Epithelial cell of proximal tubule (primary cell): ENCODE data around the gene HLA-B. TPM values are rescaled to one million over a fixed set of nuclear protein-coding genes. Genes with fewer than 3 reads are reported as not detected.

Source experiments
- DNase-seq: peaks from one replicate; pipeline ENCODE4 v3.0.0-alpha.2; 2011; ENCODE audit warnings: low read depth
- H3K4me3 ChIP-seq: 2 replicates; pipeline ENCODE4 v1.5.1; 2011; ENCODE audit warnings: low read depth, mild to moderate bottlenecking, low read length
- CTCF ChIP-seq: conservative IDR thresholded peaks from 2 replicates; pipeline ENCODE4 v1.5.1; 2012; ENCODE audit warnings: low read depth, mild to moderate bottlenecking, low read length
- total RNA-seq: library from RNA; depleted of rRNA; stranded (reverse); fragments of >200 nt; gene quantifications from 2 replicates; pipeline ENCODE4 v1.2.3, GENCODE V29; 2015

Gene HLA-B
- total RNA-seq, 1 donor from 2014 or later: 225 TPM

GRCh38 chr6:31352310-31352682 lies 4.7 kb downstream of the HLA-B start:
- DNase-seq: no peak
- TF ChIP-seq CTCF: no peak
- H3K4me3 ChIP-seq: no peak overlapping the region

GRCh38 chr6:31351401-31352309 lies 5.3 kb downstream of the HLA-B start:
- H3K4me3 ChIP-seq: no peak overlapping the region
- TF ChIP-seq CTCF: no peak
- no peak for DNase-seq

- TF ChIP-seq CTCF: no peak
These were observed 6.0 kb downstream of the HLA-B start for GRCh38 chr6:31351033-31351380.

GRCh38 chr6:31350196-31351032 lies 6.6 kb downstream of the HLA-B start:
- DNase-seq: no peak
- H3K4me3 ChIP-seq: no peak overlapping the region
- no peak for TF ChIP-seq CTCF

More at GRCh38 chr6:31351033-31351380, 6.0 kb downstream of the HLA-B start:
- no peak overlapping the region for H3K4me3 ChIP-seq
- DNase-seq: no peak

- TF ChIP-seq CTCF: no peak
- H3K4me3 ChIP-seq: no peak overlapping the region
These were observed 7.7 kb downstream of the HLA-B start for GRCh38 chr6:31349301-31349700.

GRCh38 chr6:31345026-31345730 lies 11.8 kb downstream of the HLA-B start:
- no peak overlapping the region for H3K4me3 ChIP-seq
- DNase-seq: no peak
- no peak for TF ChIP-seq CTCF

More at GRCh38 chr6:31349301-31349700, 7.7 kb downstream of the HLA-B start:
- no peak for DNase-seq
